CD4-positive, alpha-beta T cell treated with Interleukin-10 for 1 hour (primary cell): ENCODE data around the gene FGF6.

Experiments
- DNase-seq: peaks from one replicate; pipeline ENCODE4 v3.0.0-alpha.2; 2020

FGF6 gene

GRCh38 chr12:4446335-4446734, 720 bp upstream of the FGF6 start:
- no peak for DNase-seq

GRCh38 chr12:4444031-4444430, 1.6 kb downstream of the FGF6 start:
- DNase-seq = no peak

GRCh38 chr12:4443616-4444015, 2.0 kb downstream of the FGF6 start:
- DNase-seq = no peak

GRCh38 chr12:4441355-4442335, 4.0 kb downstream of the FGF6 start:
- DNase-seq = no peak

- DNase-seq = no peak
These were observed 5.3 kb downstream of the FGF6 start for GRCh38 chr12:4440187-4440941.

GRCh38 chr12:4439736-4440135, 5.9 kb downstream of the FGF6 start:
- DNase-seq = no peak

GRCh38 chr12:4438834-4439596, 6.6 kb downstream of the FGF6 start:
- DNase-seq = no peak

GRCh38 chr12:4435537-4435936, 10.1 kb downstream of the FGF6 start:
- no peak for DNase-seq

GRCh38 chr12:4434706-4435425, 10.7 kb downstream of the FGF6 start:
- no peak for DNase-seq

GRCh38 chr12:4434301-4434700, 11.3 kb downstream of the FGF6 start:
- no peak for DNase-seq

GRCh38 chr12:4433745-4434058, 11.9 kb downstream of the FGF6 start:
- no peak for DNase-seq

- no peak for DNase-seq
These were observed 12.5 kb downstream of the FGF6 start for GRCh38 chr12:4432878-4433744.

- DNase-seq = no peak
These were observed 13.7 kb downstream of the FGF6 start for GRCh38 chr12:4431866-4432265.

GRCh38 chr12:4431436-4431835, 14.2 kb downstream of the FGF6 start:
- DNase-seq = no peak

GRCh38 chr12:4424422-4424821, 21.2 kb downstream of the FGF6 start:
- no peak for DNase-seq

GRCh38 chr12:4423528-4424195, 22.0 kb downstream of the FGF6 start:
- no peak for DNase-seq

GRCh38 chr12:4422985-4423384, 22.6 kb downstream of the FGF6 start:
- DNase-seq = no peak

GRCh38 chr12:4421590-4422031, 24.0 kb downstream of the FGF6 start:
- peak; percentile 58 for DNase-seq

- DNase-seq = no peak
These were observed 25.4 kb downstream of the FGF6 start for GRCh38 chr12:4420138-4420670.

- DNase-seq = no peak
These were observed 26.7 kb downstream of the FGF6 start for GRCh38 chr12:4418913-4419312.

GRCh38 chr12:4417936-4418335, 27.7 kb downstream of the FGF6 start:
- DNase-seq = no peak
